Activated CD8-positive, alpha-beta memory T cell treated with anti-CD3 and anti-CD28 coated beads, Interleukin-2, amount 50 U/mL, for 48 hours (primary cell): Measurements from ENCODE around the gene COA3.

Source experiments
- DNase-seq: peaks from one replicate; pipeline ENCODE4 v3.0.0-alpha.2; 2020

Gene COA3

DNA sequence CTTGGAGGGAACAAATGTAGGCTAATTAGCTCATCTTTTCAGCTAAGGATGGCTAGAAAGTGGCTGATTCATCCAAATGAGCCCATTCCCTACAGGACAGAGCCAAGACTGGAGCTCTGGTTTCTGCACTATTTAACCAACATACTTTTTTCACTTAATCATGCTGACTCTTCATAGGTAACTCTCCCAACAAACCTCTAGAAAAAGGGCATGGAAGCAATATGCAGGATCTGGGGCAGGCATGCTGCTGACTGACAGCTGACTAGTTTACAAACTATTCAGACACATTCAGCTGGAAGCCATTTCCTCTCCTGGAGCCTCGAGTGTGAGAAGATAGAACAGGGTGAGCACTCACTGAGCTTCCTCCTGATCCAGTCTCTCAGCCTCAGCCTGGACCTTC is 19.4 kb upstream of the COA3 start:
- DNase-seq: peak; percentile 28

DNA sequence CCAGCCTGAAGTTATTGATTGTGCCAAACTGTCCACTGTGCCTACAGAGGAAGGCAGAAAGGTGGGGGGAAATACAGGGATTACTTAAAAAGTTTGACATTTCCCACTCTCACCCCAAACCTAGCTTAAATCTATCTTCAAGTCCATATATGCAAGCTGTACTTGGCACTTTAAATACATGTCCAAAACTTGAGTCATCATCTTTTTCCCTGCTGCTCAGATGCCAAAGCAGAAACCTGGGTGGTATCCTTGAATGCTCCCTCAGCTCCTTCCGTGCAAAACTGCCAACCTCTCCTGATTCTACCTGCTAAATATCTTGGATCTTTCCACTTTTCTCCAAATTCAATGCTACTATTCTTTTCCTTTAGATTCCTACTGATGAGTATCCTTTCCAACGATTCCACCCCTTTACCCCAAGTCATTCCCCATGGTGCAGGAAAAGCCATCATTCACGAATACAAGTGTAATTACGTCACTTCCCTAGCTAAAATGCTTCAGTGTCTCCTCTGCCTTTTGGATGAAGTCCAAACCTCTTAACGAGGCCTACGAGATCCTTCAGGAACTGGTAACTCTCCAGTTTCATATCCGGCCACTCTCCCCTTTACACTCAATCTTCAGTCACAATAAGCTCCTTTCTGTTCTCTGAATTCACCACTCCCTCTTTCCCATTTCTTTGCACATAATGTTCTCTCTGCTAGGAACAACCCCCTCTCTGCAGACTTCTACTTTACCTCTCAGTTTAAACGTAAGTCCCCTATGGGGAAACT is 16.3 kb upstream of the COA3 start:
- peak; percentile 0 for DNase-seq

DNA sequence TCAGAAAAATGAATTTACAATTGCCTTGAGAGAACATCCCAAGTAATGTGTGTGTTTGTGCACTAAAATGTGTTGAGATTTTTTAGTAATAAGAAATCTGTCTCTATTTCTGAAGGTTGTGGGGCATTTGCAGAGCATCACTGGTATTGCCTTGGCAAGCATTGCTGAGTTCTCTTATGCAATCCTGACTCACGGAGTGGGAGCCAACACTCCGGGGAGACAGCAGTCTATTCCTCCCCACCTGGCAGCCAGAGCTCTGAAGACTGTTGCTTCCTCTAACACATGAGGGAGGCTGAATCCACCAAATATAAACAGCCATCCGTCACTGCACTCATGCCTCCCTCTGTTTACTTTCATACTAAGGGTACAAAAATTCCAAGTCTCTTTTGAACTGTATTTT is 10.7 kb upstream of the COA3 start:
- peak; percentile 22 for DNase-seq

DNA sequence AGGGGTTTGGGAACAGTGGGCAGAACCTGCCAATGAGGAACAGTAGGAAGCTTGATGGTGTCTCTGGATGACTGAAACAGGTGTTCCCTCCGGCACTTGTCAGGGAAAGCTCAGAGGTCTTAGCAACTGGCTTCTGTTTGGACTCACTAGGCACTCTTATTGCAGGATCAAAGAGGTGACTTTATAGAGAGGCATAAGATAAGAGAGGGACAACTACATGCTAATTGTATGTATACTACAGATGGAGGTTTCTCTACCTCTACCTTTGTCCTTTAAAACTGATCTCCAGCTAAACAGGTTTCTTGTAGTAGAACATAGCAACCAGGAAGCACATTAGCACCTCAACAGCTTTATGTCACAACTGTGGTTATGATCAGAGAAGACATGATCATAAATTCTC is 7.7 kb upstream of the COA3 start:
- peak; percentile 7 for DNase-seq

DNA sequence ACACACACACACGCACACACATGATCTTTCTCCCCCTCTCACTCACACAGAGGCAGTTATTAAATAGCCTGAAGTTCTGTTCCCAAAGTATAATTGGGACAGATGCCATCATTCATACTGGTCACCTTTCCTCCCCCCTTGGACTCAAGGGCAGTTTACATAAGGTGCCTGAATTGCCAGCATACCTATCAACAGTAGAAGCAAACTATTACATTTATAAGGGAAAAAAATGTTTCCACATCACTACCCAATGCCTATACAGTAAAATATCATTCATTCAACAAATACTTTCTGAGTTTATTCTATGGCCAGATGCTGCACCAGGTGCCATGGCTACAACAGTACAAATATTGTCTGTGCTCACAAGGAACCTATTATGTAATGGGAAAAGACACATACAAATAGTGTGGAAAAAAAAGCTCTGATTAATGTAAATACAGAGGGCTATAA is 6.4 kb upstream of the COA3 start:
- DNase-seq: no peak

DNA sequence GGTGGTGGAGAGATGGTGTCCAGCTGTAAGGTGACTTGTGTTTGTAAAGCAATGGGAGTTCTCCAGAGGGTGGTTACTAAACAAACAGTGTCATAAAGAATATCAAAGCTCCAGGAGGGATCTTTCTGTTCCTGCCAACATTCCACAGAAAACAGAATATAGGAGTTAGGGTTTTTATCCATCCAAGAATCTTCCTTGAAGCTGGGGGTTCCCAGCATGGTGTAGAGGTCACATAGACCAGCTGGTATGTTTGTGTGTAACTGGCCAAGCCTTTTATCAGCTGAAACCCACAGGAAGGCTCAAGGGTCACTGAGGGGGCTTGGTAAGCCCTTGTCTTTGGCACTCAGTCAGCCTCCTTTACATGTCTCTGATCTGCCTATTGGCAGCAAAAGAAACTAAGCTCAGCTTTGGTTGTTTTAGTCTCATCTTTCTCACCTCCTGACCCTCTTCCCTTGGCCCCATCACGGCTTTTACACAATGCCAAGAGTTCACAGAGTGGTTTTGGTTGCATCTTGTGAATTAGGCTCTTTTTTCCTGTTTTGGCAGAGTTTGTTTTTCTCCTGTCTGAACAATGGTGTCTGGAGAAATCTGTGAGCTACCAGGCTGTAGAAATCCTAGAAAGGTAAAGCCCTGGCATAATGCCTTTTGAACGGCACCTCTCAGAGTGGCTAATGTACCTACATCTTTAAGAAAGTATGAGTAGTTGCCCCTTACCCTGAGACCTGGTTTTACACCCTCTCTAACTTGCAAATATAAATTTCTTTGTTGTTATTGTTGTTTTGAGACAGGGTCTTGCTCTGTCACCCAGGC is 4.8 kb upstream of the COA3 start:
- DNase-seq: no peak

DNA sequence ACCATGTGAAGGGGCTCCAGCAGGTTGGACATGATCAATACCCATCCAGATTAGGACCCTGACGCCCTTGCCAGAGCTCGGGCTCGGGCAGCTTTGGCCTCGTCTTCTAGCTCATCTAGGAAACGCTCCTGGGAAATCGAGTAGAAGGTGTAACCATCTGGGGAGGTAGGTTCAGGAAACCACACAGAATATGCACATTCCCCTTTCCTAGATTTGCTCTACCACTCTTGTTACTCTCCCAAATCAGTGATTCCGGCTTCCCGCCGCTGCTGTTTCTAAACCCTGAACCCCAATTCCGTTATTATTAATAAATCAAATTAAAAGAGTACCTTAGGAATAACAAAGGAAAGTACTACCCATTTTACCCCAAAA is 507 bp downstream of the COA3 start:
- no peak for DNase-seq

DNA sequence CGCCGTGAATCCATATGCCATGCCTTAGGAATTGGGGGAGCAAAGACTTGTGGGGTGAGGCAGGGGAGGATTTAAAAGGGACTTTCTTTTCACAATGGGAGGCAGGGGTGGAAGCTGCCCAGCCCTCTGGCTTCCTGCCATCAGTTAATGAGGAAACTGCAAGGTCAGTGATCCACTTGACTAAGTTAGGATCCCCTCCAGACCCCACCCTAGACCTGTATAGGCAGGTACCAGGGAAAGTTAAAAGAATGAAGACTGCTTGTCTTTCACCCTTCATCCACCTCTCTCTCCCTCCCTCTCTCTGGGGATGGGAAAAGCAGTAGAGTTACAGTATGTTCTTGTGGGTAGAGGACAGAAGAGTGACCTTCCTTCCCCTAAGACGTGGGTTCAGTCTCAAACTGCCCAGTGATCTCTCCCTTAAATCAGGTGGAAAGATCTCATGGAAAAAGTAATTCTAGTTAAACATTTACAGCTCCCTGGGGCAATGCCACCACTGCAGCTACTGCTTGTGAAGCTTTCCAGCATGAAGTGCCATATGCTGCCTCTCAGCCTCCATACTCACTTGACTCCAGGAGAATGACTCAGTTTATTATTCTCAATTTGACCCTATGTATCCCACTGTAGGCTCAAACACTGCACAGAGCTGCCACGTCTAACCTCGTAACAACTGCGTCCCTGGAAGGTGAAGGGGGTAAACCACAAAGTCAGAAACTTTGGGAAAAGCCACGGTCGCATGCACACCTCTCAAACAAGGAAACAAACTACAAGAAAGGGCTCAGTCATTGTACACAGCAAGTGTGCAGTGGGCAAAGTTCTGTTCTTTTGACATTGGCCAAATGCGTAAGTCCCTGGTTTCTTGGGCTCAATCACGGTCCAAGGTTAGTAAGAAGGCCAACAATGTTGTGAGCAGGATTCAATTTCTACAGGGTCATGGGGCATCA is 1.2 kb downstream of the COA3 start:
- no peak for DNase-seq

DNA sequence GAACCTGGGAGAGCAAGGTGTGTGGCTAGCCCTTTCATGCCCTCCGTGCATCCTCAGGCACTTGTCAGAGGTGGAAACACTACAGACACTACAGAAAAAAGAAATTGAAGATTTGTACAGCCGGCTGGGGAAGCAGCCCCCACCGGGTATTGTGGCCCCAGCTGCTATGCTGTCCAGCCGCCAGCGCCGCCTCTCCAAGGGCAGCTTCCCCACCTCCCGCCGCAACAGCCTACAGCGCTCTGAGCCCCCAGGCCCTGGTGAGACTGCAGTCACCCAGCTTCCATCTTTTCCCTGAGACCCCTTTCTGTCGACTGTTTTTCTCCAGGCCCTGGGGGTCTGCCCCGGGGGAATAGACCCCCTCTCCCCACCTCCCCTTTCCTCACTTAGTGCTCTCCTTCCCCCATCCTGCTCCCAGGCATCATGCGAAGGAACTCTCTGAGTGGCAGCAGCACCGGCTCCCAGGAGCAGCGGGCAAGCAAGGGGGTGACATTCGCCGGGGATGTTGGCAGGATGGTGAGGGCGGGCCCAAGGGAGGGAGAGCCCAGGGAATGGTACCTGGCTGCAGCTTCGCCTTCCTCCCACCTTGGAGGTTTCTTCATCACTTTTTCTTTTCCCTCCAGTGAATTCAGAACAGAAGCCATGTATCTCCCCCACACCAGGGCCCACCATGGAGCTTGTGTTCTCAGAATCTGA is 2.3 kb downstream of the COA3 start:
- no peak for DNase-seq

DNA sequence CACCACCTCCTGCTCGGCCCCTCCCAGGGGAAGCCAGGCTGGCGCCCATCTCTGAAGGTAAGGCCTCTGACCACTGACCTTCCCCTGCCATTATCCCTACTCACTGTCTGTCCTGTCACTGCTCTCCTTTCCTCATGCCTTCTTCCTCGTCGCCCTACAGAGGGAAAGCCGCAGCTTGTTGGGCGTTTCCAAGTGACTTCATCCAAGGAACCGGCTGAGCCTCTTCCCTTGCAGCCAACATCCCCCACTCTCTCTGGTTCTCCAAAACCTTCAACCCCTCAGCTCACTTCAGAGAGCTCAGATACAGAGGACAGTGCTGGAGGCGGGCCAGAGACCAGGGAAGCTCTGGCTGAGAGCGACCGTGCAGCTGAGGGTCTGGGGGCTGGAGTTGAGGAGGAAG is 3.0 kb downstream of the COA3 start:
- no peak for DNase-seq

DNA sequence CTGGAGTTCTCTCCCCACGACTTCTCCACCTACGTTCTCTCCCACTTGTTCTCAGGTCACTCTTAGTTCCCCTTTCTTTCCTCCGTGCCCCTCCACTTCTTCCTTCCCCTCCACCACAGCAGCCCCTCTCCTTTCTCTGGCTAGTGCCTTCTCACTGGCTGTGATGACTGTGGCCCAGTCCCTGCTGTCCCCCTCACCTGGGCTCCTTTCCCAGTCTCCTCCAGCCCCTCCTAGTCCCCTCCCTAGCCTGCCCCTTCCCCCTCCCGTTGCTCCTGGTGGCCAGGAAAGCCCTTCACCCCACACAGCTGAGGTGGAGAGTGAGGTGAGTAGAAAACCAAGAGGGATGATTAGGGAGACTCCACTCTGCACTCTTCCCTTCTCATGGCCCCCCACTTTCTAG is 3.4 kb downstream of the COA3 start:
- no peak for DNase-seq

DNA sequence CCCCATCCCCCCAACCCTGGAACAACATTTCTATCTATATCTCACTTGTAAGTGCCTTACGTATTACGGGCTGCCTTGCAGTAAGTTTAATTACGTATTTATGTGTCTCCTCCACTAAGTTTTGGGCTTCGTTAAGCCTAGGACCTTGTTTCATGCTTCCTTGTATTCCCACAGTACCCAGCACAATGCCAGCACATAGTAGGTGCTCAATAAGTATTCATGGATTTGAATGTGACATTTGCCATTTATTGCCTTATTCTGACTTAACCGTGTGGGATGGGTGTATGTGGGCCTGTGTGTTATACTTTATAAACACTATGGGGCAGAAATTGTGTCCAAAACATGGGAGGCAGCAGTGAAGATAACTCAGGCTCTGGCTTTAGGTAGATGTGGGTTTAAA is 6.0 kb downstream of the COA3 start:
- no peak for DNase-seq

DNA sequence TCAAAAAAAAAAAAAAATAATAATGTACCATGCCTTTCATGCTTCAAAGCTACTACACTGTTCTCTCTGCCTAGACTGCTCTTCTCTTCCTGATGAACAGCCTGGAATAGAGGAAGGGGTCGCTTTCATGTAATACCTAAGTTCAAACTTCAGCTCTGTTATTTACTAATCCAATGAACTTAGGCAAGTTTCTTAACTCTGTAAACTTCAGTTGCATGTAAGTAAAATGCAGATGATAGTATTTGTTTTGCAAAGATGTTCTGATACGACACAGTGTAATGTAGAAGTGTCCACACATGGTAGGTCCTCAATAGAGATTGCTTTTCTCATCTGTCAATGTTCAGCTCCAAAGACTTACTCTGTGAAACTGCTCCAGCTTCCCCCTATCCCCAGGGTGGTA is 6.6 kb downstream of the COA3 start:
- DNase-seq: no peak

DNA sequence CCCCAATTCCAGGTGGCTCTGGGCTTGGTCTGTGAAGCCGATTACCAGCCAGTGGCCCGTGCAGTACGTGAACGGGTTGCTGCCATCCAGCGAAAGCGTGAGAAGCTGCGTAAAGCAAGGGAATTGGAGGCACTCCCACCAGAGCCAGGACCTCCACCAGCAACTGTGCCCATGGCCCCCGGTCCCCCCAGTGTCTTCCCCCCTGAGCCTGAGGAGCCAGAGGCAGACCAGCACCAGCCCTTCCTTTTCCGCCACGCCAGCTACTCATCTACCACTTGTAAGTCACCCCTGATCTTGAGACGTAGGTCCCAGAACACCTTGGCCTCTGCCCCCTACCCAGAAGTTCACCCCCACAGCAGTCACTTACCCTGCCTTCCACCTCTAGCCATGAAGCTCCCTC is 11.2 kb downstream of the COA3 start:
- no peak for DNase-seq

DNA sequence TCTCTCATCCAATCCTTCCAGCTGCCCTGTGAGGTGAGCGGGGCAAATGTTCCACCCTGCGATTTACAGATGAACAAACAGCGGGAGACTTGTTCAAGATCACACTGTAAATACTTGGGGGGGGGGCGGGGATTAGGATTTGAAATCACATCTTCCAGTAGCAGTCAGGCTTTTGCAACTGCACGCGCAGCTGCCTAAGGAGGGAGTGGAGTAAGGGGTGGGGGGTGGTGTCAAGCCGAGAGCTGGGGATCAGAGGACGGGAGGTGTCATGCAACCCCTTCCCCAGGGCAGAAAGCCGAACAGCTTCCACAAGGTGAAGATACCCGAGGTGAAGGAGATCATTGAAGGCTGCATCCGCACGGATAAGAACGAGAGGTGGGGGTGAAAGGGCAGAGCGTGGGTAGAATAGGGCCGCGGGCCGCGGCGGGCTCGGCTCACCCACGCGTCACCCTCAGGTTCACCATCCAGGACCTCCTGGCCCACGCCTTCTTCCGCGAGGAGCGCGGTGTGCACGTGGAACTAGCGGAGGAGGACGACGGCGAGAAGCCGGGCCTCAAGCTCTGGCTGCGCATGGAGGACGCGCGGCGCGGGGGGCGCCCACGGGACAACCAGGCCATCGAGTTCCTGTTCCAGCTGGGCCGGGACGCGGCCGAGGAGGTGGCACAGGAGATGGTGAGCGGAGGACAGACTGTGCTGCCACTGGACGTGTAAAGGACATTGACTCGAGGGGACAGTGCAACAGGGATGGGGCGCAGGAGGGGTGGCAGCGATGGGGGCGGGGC is 13.5 kb downstream of the COA3 start:
- no peak for DNase-seq

DNA sequence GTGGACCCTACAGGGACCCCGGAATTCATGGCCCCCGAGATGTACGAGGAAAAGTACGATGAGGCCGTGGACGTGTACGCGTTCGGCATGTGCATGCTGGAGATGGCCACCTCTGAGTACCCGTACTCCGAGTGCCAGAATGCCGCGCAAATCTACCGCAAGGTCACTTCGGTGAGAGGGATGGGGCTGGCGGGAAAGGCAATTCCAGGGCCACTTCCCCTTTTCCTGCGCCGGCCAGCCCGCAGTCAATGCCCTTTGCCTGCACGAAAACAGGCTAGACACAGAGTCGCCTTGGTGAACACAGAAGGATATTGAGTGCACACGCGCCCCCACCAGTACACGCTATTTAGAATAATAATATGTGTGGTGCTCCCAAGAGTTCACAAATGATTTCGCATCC is 14.1 kb downstream of the COA3 start:
- no peak for DNase-seq

DNA sequence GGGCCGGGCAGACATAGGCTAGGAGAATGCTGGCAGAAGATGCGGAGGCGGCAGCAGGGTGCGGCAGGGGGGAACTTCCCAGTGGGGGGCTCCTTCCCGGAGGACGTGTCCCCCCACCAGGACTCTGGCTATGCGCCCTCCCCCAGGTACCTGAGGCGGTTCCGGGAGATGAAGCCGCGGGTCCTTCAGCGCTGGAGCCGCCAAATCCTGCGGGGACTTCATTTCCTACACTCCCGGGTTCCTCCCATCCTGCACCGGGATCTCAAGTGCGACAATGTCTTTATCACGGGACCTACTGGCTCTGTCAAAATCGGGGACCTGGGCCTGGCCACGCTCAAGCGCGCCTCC is 14.7 kb downstream of the COA3 start:
- DNase-seq: no peak

DNA sequence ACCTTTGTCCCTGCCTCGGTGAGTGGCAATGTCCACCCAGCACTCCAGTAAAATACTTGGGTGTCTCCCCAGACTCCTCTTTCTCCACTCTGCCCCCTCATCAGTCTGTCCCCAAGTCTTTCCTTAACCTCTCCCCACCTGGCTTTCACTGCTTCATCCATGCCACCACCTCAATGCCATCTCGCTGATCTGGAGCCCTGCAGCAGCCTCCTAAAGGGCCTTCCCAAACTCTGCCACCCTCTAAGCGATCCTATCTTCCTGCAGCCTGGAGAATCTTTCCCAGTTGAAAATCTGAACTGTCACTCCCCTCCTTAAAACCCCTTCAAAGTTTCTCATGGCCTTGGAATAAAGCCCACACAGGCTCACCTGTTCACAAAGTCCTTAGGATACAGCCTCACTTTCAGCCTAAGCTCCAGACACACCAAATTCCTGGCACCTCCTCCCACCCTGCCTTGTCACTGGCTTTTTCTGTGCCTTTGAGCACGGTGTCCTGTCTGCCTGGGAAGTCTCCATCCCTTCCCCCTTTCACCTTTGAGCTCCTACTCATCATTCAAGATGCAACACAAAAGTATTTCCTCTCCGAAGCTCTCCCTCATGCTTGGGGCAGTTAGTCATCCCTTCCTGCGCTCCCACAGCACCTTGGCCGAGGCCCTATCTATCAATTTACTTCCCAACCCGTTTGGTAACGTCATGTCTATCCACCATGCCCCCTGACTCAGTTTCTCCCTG is 15.3 kb downstream of the COA3 start:
- DNase-seq: no peak

DNA sequence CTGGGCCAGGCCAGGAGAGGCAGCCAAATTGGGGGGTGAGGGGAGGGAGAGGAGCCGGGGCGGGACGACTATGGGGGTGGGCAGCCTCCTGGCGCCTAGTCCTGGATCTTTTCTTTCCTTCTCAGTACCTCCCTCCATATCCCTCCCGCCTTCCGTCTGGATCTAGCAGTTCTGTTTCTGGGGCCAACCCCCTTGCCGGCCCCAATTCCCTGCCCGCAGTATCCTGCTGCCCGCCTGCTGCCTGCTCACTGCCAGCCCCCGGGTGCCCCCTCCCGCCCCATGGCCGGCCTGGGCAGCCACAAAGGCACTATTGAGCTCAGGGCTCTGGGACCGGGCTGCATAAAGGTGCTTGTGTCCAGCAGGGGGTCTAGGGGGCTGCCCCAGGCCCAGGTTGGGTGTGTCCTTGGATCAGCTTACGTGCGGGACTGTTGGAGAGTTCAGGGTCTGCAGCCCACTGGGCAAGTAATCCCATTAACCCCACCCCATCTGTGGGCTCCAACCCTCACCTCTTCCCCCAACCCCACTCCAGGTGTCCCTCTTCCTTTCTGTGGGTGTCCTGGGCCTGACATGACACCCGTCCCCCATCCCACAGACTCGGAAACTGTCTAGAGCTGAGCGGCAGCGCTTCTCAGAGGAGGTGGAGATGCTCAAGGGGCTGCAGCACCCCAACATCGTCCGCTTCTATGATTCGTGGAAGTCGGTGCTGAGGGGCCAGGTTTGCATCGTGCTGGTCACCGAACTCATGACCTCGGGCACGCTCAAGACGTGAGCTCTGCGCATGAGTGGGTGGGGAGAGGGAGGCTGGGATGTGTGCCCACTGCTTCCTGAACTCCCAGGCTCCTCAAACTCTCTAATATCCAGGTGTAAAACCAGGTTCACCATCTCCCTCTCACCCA is 16.1 kb downstream of the COA3 start:
- no peak for DNase-seq

DNA sequence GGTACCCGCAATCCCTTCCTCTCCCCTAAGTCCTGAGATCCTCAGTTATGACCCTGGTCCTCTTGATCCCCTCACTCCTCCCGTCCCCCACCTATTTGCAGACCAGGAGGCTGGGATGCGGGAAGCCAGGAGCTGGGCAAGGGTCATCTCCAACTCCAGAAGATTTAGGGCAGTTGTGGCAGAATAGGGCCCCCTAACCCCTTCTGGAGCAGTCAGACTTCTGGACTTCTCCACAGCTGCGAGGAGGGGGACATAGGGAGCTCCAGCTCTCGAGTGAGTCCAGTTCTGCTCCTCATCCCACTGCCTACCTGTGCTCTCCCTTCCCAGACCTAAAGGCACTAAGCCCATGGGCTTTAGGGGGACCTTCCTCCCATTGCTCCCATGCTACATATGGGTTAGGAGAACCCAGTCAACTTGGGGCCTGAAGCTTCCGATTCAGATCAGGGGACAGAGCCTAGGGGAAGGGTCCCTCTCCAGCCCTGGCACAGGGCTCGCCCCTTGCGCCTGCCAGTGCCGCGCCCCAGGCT is 16.8 kb downstream of the COA3 start:
- DNase-seq: no peak
